ENCODE data around the gene SLITRK2.

SLITRK2 gene

DNA sequence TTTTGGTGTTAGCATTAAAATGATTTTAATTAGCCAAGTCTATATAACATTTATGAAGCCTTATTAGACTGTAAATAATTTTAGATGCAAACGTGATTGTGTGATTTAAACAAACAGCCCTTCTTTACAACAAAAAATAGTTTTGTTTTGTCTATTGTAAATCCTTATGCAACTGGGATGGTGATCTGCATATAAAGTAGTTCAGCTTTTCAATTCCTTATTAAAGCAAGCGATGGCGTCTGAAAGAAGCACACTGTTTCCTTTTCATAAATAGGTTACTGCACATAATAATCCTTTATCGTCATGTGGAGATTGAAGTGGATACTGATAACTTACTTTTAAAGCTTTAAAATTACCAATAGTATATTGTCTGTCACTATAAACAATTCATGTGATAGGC, 8.8 kb downstream of the SLITRK2 start:
- no peak for DNase-seq (ENCODE audit: low read depth)
- no peak overlapping the region for H3K4me3 ChIP-seq (ENCODE audit: low read length)
- TF ChIP-seq CTCF (IDR thresholded peaks at IDR 0.05; ENCODE audit: insufficient read depth, low read depth, low read length, missing control alignments) = no peak

- TF ChIP-seq CTCF (IDR thresholded peaks at IDR 0.05; ENCODE audit: insufficient read depth, low read depth, low read length, missing control alignments) = no peak
- DNase-seq (ENCODE audit: low read depth) = no peak
- H3K4me3 ChIP-seq (ENCODE audit: low read length) = no peak overlapping the region
Observed at GRCh38 chrX:145832796-145833195, 15.2 kb downstream of the SLITRK2 start.

- no peak overlapping the region for H3K4me3 ChIP-seq (ENCODE audit: low read length)
- TF ChIP-seq CTCF (IDR thresholded peaks at IDR 0.05; ENCODE audit: insufficient read depth, low read depth, low read length, missing control alignments) = no peak
- DNase-seq (ENCODE audit: low read depth) = no peak
Observed at GRCh38 chrX:145840531-145840930, 22.9 kb downstream of the SLITRK2 start.

DNA sequence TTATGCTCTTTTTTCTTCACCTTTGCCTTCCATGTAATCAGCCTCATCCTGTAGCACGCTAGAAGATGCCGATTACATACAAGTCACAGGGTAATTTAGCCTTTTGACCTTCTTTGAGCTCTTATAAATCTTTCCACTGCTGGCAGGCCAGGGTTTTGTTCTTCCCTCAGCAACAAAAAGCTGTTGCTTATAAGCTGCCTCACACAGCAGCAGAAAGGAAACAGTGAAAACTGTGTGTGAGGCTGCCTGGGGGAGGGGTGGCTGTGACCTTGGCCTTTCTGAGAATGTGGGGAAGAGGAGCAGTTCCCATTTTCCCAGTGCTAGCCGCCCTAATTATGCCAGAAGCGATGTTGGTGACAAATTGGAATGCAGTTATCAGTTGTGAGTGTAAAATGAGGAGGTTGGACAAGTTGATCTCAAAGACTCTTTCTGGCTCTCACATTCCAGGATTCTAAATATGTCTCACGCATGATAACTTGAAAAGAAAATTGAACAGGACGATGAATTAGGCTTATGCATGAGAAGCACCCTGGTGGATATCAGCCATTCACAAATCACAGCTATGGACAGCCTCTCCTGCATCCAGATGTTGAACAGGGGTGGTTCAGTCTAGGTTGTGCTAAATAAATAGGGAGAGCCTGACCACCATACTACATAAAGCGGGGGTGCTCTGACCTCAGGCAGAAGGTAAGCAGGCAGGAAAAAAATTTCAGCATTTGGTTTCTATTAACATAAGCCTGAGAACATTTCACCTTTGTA, 25.7 kb downstream of the SLITRK2 start:
- no peak for DNase-seq (ENCODE audit: low read depth)
- TF ChIP-seq CTCF (IDR thresholded peaks at IDR 0.05; ENCODE audit: insufficient read depth, low read depth, low read length, missing control alignments) = no peak
- no peak overlapping the region for H3K4me3 ChIP-seq (ENCODE audit: low read length)

DNA sequence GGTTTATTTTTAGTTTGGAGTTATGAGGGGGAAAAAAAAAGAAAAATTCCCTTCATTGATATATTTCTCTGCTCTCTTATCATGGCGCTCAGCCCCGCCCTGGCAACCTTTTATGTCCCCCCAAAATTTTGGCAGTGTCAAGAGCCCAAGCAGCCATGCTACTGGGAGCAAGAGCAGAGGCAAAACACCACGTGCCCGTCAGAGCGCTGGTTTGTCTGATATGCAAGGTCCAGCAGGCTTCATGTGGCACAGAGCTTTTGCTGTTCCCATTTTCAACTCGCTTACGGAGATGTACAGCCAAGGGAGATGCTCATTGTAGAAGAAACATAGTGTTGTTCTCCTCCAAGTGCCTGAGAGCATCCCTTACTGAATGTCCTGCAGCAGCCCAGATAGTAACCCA, 27.3 kb downstream of the SLITRK2 start:
- TF ChIP-seq CTCF (IDR thresholded peaks at IDR 0.05; ENCODE audit: insufficient read depth, low read depth, low read length, missing control alignments) = no peak
- no peak overlapping the region for H3K4me3 ChIP-seq (ENCODE audit: low read length)
- no peak for DNase-seq (ENCODE audit: low read depth)

- DNase-seq (ENCODE audit: low read depth) = no peak
- TF ChIP-seq CTCF (IDR thresholded peaks at IDR 0.05; ENCODE audit: insufficient read depth, low read depth, low read length, missing control alignments) = no peak
- H3K4me3 ChIP-seq (ENCODE audit: low read length) = no peak overlapping the region
Observed at GRCh38 chrX:145848448-145848847, 30.8 kb downstream of the SLITRK2 start.

DNA sequence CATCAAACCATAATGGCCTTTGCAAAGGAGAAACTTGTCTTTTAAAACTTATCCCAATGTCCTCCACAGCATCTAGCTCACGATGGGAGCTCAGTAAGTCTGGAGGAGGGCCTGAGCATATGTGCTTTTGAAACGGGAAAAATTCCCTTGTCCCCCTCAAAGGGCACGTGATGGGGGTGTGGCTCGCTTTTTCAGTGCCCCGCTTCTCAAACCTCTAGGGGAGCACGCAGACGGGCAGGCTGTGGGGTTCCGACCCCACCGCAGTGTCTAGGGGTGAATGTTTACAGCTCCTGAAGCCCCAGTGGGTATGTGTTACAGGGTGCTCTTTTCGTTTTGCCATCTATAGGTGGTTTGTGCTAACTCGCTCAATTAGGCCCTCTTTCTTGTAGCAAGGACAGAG, 31.2 kb downstream of the SLITRK2 start:
- no peak for DNase-seq (ENCODE audit: low read depth)
- no peak for TF ChIP-seq CTCF (IDR thresholded peaks at IDR 0.05; ENCODE audit: insufficient read depth, low read depth, low read length, missing control alignments)

More for the DNA sequence above, 31.2 kb downstream of the SLITRK2 start:
- H3K4me3 ChIP-seq (ENCODE audit: low read length) = no peak overlapping the region

Data from epithelial cell of esophagus (primary cell).